Measurements from ENCODE around the gene DLAT.
A peak's percentile ranks its signal among the peaks of the same experiment; 100 is the strongest.

The DLAT gene

GRCh38 chr11:112024773-112025678 lies at the start of gene DLAT:
Gene DLAT (plus strand): TSS chr11:112025408. CDS start chr11:112025473, 65 bp downstream.
- no peak for TF ChIP-seq CTCF (conservative IDR thresholded peaks at IDR 0.05)
- peak within 1 kb of the TSS; percentile 97 for H3K27ac ChIP-seq

GRCh38 chr11:111976119-111976766 lies 49.0 kb upstream of the DLAT start:
- no peak for TF ChIP-seq CTCF (conservative IDR thresholded peaks at IDR 0.05)
- peak overlapping the region; percentile 91 for H3K27ac ChIP-seq

- peak overlapping the region; percentile 91 for H3K27ac ChIP-seq
- no peak for TF ChIP-seq CTCF (conservative IDR thresholded peaks at IDR 0.05)
Observed at GRCh38 chr11:111976767-111977145, 48.5 kb upstream of the DLAT start.

GRCh38 chr11:111977146-111978027 lies 47.8 kb upstream of the DLAT start:
- TF ChIP-seq CTCF (conservative IDR thresholded peaks at IDR 0.05) = no peak
- H3K27ac ChIP-seq = peak overlapping the region; percentile 91

GRCh38 chr11:111978028-111978771 lies 47.0 kb upstream of the DLAT start:
- H3K27ac ChIP-seq = peak overlapping the region; percentile 91
- peak; percentile 18; the same call in 1 of the 2 replicates for TF ChIP-seq CTCF (conservative IDR thresholded peaks at IDR 0.05)

- TF ChIP-seq CTCF (conservative IDR thresholded peaks at IDR 0.05) = no peak
- H3K27ac ChIP-seq = no peak overlapping the region; the same call in 1 of the 2 replicates
Observed at GRCh38 chr11:111980062-111980461, 45.1 kb upstream of the DLAT start.

Data from VCaP (cell line).